HCT116 (cell line): ENCODE results near the gene ZBED1. TPM values are rescaled to one million over a fixed set of nuclear protein-coding genes. Genes with fewer than 3 reads are reported as not detected.
"Not testable (repeated sequence)": the region's sequence is repeated elsewhere in the genome, so short reads cannot be mapped to it uniquely, and the experiment has no call there.

Experiments
- ATAC-seq: fragments of 200-7000 bp; cut with Tn5 transposase; 2 replicates; pipeline ENCODE4 v1.9.1; 2020; ENCODE audit warnings: mild to moderate bottlenecking, moderate library complexity
- BruUV-seq: library from RNA; stranded (reverse); fragments of 400-500 nt; replicated peaks from 2 replicates; lab custom pipeline; 2021; lab: Mats Ljungman, UMichigan
- CTCF ChIA-PET: fragments of 300-600 bp; sonication (Branson Sonifier 250); formaldehyde crosslinking; loops from one replicate; lab custom pipeline; 2021; ENCODE audit warnings: antibody characterized with exemption; lab: Charles Lee
- POLR2A ChIA-PET: fragments of 300-600, 350-600 bp; sonication (Branson Sonifier 250); formaldehyde crosslinking; loops from one replicate; lab custom pipeline; 2021; ENCODE audit warnings: antibody characterized with exemption; lab: Charles Lee
- RAD21 ChIA-PET, 2 experiments: fragments of 300-600 bp; sonication (Branson Sonifier 250); formaldehyde crosslinking; loops; one replicate each; lab custom pipeline; 2023; ENCODE audit warnings: low total read pairs in 2 of 2; ENCODE audit not compliant: uncharacterized antibody in 2 of 2, unreplicated experiment in 2 of 2, low non-redundant PET in 1 of 2; lab: Charles Lee
- DNase-seq: peaks from one replicate; pipeline ENCODE4 v3.0.0-alpha.2; 2010; ENCODE audit warnings: low read depth, low spot score
- H2AFZ ChIP-seq: fragments of 200-600 bp; shearing (Covaris generic), sonication (generic); 2 replicates; pipeline ENCODE4 v1.6.1; 2017; ENCODE audit warnings: low read depth, mixed run types, mixed read lengths, antibody characterized with exemption, low read length; ENCODE audit not compliant: poor library complexity, severe bottlenecking
- H3K27ac ChIP-seq: 2 replicates; pipeline ENCODE4 v1.5.1; 2012; ENCODE audit warnings: low read depth, low read length
- H3K27me3 ChIP-seq: fragments of 200-600 bp; sonication (generic); 2 replicates; pipeline ENCODE4 v1.6.1; 2016; ENCODE audit warnings: mixed run types, low read length, mixed read lengths; ENCODE audit not compliant: insufficient read depth
- H3K36me3 ChIP-seq, 2 experiments: fragments of 200-500 bp in 1 of 2; fragments of 200-600 bp in 1 of 2; sonication (Bioruptor generic) in 1 of 2; sonication (generic) in 1 of 2; 2 replicates each; pipeline versions ENCODE4 v1.5.1 to v1.6.1; 2014 to 2016; ENCODE audit warnings: low read length in 2 of 2, inconsistent platforms in 1 of 2, mixed read lengths in 1 of 2, mixed run types in 1 of 2; ENCODE audit not compliant: insufficient read depth in 2 of 2, control insufficient read depth in 1 of 2
- H3K4me1 ChIP-seq, 2 experiments: fragments of 200-600 bp in 1 of 2; sonication (generic) in 1 of 2; 2 replicates each; pipeline versions ENCODE4 v1.5.1 to v1.6.1; 2012 to 2017; ENCODE audit warnings: low read length in 2 of 2, inconsistent platforms in 1 of 2, mild to moderate bottlenecking in 1 of 2, mixed read lengths in 1 of 2, mixed run types in 1 of 2, moderate library complexity in 1 of 2; ENCODE audit not compliant: insufficient read depth in 2 of 2, control insufficient read depth in 1 of 2
- H3K4me2 ChIP-seq: fragments of 200-600 bp; sonication (generic); 2 replicates; pipeline ENCODE4 v1.6.1; 2017; ENCODE audit warnings: mixed run types, low read length, mixed read lengths
- H3K4me3 ChIP-seq, 2 experiments: fragments of 200-600 bp in 1 of 2; sonication (generic) in 1 of 2; replicated peaks in 1 of 2; 2 replicates each; pipeline ENCODE4 v1.5.1; 2011 to 2016; ENCODE audit warnings: low read length in 2 of 2, control low read depth in 1 of 2, low read depth in 1 of 2, mild to moderate bottlenecking in 1 of 2, mixed read lengths in 1 of 2, mixed run types in 1 of 2
- H3K79me2 ChIP-seq: fragments of 200-600 bp; sonication (generic); 2 replicates; pipeline ENCODE4 v1.6.1; 2017; ENCODE audit warnings: mild to moderate bottlenecking, mixed run types, low read length, moderate library complexity, mixed read lengths; ENCODE audit not compliant: insufficient read depth
- H3K9ac ChIP-seq: fragments of 200-600 bp; sonication (generic); 2 replicates; pipeline ENCODE4 v1.6.1; 2016; ENCODE audit warnings: low read length, mixed read lengths
- H3K9me2 ChIP-seq: fragments of 200-600 bp; sonication (generic), shearing (Covaris generic); 2 replicates; pipeline ENCODE4 v1.6.1; 2017; ENCODE audit warnings: mixed run types, mild to moderate bottlenecking, moderate library complexity; ENCODE audit not compliant: insufficient read depth
- H3K9me3 ChIP-seq, 2 experiments: fragments of 200-500 bp in 1 of 2; fragments of 200-600 bp in 1 of 2; sonication (Bioruptor generic) in 1 of 2; sonication (generic) in 1 of 2; 2 replicates each; pipeline ENCODE4 v1.6.1; 2014 to 2017; ENCODE audit warnings: low read length in 2 of 2, mixed read lengths in 2 of 2, inconsistent platforms in 1 of 2, low read depth in 1 of 2, mild to moderate bottlenecking in 1 of 2, mixed run types in 1 of 2, moderate library complexity in 1 of 2; ENCODE audit not compliant: control insufficient read depth in 1 of 2, insufficient read depth in 1 of 2
- H4K20me1 ChIP-seq: fragments of 200-600 bp; sonication (generic), shearing (Covaris generic); 2 replicates; pipeline ENCODE4 v1.6.1; 2017; ENCODE audit warnings: mixed run types, mild to moderate bottlenecking, moderate library complexity; ENCODE audit not compliant: insufficient read depth
- ELF1 ChIP-seq: IDR thresholded peaks from 2 replicates; pipeline ENCODE4 v1.6.1; 2012; ENCODE audit warnings: low read depth, borderline replicate concordance
- EZH2phosphoT487 ChIP-seq: fragments of 200-600 bp; IDR thresholded peaks from 2 replicates; pipeline ENCODE4 v1.6.1; 2018; ENCODE audit warnings: antibody characterized with exemption, borderline replicate concordance
- FOSL1 ChIP-seq: IDR thresholded peaks from 2 replicates; pipeline ENCODE4 v1.6.1; 2012; ENCODE audit warnings: low read depth
- JUND ChIP-seq: IDR thresholded peaks from 2 replicates; pipeline ENCODE4 v1.6.1; 2012
- POLR2A ChIP-seq: IDR thresholded peaks from 2 replicates; pipeline ENCODE4 v1.7.0; 2011; ENCODE audit warnings: borderline replicate concordance; ENCODE audit not compliant: insufficient read depth, insufficient read length; ENCODE audit errors: extremely low read depth
- SP1 ChIP-seq: IDR thresholded peaks from 2 replicates; pipeline ENCODE4 v1.6.1; 2012; ENCODE audit warnings: low read depth
- TCF7L2 ChIP-seq: IDR thresholded peaks from 2 replicates; pipeline ENCODE4 v1.7.0; 2011; ENCODE audit warnings: borderline replicate concordance, inconsistent platforms; ENCODE audit not compliant: insufficient read depth, insufficient read length; ENCODE audit errors: extremely low read depth
- ZFX ChIP-seq: fragments of 450-650 bp; IDR thresholded peaks from 2 replicates; pipeline ENCODE4 v1.6.1; 2017
- ZNF274 ChIP-seq: fragments of 200-500 bp; sonication (Bioruptor generic); IDR thresholded peaks from 2 replicates; pipeline ENCODE4 v1.6.1; 2014; ENCODE audit warnings: mild to moderate bottlenecking, low read depth, low read length, inconsistent platforms
- intact Hi-C: fragments of 100-400 bp; cut with micrococcal nuclease; formaldehyde crosslinking; loops from 2 replicates; pipeline ENCODE4 v1.10.0; 2022
- total RNA-seq: library from RNA; stranded (reverse); gene quantifications from one replicate; pipeline ENCODE4 v1.2.1, GENCODE V29; 2021; ENCODE audit not compliant: unreplicated experiment
- TF ChIP-seq, protein P1 (sequence below): IDR thresholded peaks from 2 replicates; pipeline ENCODE4 v1.6.1; 2011; ENCODE audit warnings: mild to moderate bottlenecking, low read length, moderate library complexity; ENCODE audit not compliant: insufficient replicate concordance; ENCODE audit errors: extremely low read depth

Gene ZBED1
- total RNA-seq, 1 experiment from 2014 or later, result 21.0 TPM

GRCh38 chrX:2461711-2462016 lies 39.1 kb downstream of the ZBED1 start:
- peaks cover 31% of the 10 kb centered on the region for H3K79me2 ChIP-seq
- H3K4me2 ChIP-seq, result no peak overlapping the region
- H4K20me1 ChIP-seq, result no peaks in the 10 kb centered on the region
- H3K4me1 ChIP-seq, result peaks cover 13 to 62% of the 10 kb centered on the region in 2 experiments; a peak in 3 of 4 replicates
- ChIA-PET POLR2A (no interaction called here), RAD21 (no interaction called here), CTCF (no interaction called here)
- no TSS peak for BruUV-seq
- H3K9me2 ChIP-seq, result no peaks in the 10 kb centered on the region
- DNase-seq (no peak), ATAC-seq (no peak)
- no peaks in the 10 kb centered on the region for H3K36me3 ChIP-seq
- no peak overlapping the region for H3K4me3 ChIP-seq
- intact Hi-C loops, result no loop called here
- no peaks in the 10 kb centered on the region for H3K27me3 ChIP-seq
- no peak overlapping the region for H3K9ac ChIP-seq
- H3K9me3 ChIP-seq, result no peaks in the 10 kb centered on the region
- H2AFZ ChIP-seq, result no peak overlapping the region
- no peak overlapping the region for H3K27ac ChIP-seq
- no peak for TF ChIP-seq POLR2A
- TF ChIP-seq SP1, result no peak
- TF ChIP-seq FOSL1, result no peak
- TF ChIP-seq, protein P1, sequence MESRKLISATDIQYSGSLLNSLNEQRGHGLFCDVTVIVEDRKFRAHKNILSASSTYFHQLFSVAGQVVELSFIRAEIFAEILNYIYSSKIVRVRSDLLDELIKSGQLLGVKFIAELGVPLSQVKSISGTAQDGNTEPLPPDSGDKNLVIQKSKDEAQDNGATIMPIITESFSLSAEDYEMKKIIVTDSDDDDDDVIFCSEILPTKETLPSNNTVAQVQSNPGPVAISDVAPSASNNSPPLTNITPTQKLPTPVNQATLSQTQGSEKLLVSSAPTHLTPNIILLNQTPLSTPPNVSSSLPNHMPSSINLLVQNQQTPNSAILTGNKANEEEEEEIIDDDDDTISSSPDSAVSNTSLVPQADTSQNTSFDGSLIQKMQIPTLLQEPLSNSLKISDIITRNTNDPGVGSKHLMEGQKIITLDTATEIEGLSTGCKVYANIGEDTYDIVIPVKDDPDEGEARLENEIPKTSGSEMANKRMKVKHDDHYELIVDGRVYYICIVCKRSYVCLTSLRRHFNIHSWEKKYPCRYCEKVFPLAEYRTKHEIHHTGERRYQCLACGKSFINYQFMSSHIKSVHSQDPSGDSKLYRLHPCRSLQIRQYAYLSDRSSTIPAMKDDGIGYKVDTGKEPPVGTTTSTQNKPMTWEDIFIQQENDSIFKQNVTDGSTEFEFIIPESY, result no peak
- TF ChIP-seq ZFX, result no peak
- TF ChIP-seq ZNF274, result no peak
- TF ChIP-seq TCF7L2, result no peak
- TF ChIP-seq JUND, result no peak
- no peak for TF ChIP-seq ELF1
- TF ChIP-seq EZH2phosphoT487, result no peak
- TF ChIP-seq, all 23 proteins: peak for 0

GRCh38 chrX:2460821-2461710 lies 39.7 kb downstream of the ZBED1 start:
- H3K27me3 ChIP-seq, H3K27ac ChIP-seq, H3K9ac ChIP-seq, H3K9me2 ChIP-seq, RAD21 ChIA-PET, POLR2A ChIA-PET, BruUV-seq, ATAC-seq, H2AFZ ChIP-seq, H3K36me3 ChIP-seq, H3K9me3 ChIP-seq, H3K4me2 ChIP-seq, intact Hi-C loops, DNase-seq, H3K4me3 ChIP-seq, H4K20me1 ChIP-seq, CTCF ChIA-PET: not testable (repeated sequence)
- Histone ChIP-seq H3K79me2 (peaks cover 25% of the 10 kb centered on the region), H3K4me1 (peaks cover 18 to 65% of the 10 kb centered on the region in 2 experiments)

DNA sequence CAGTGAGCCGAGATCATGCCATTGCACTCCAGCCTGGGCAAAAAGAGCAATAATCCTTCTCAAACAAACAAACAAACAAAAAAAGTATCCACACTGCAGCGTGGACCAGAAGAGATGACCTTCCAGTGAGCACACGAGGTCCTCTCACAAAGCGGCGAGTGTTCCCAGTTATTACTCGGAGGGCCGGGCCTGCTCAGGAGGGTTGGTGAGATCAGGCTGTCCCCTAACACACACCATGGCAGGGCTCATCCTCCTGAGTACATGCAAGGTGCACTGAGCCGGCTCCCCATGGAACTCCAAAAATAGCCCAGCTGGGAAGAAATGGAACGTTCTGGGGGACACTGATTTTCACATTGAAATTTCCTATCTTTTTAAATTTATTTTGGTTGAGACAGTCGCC lies 40.7 kb downstream of the ZBED1 start:
- H3K9me2 ChIP-seq, H3K9me3 ChIP-seq, CTCF ChIA-PET, H3K36me3 ChIP-seq, H3K27ac ChIP-seq, H3K27me3 ChIP-seq, H3K4me2 ChIP-seq, H2AFZ ChIP-seq, DNase-seq, intact Hi-C loops, BruUV-seq, H3K4me3 ChIP-seq, RAD21 ChIA-PET, H4K20me1 ChIP-seq, POLR2A ChIA-PET, H3K9ac ChIP-seq, ATAC-seq: not testable (repeated sequence)
- Histone ChIP-seq H3K79me2 (peaks cover 27% of the 10 kb centered on the region), H3K4me1 (peaks cover 12 to 63% of the 10 kb centered on the region in 2 experiments)
